Chondrocyte (in vitro differentiated cells): ENCODE measurements around the gene RPAP2. TPM values are rescaled to one million over a fixed set of nuclear protein-coding genes. Genes with fewer than 3 reads are reported as not detected.
A peak's percentile ranks its signal among the peaks of the same experiment; 100 is the strongest.

Source experiments
- DNase-seq: peaks from one replicate; pipeline ENCODE4 v3.0.0; 2021; ENCODE audit warnings: mixed read lengths, low spot score
- H3K27ac Mint-ChIP-seq: one replicate; pipeline ENCODE4 v1.8.0; 2021; ENCODE audit warnings: mild to moderate bottlenecking, moderate library complexity, mixed read lengths; ENCODE audit not compliant: unreplicated experiment
- H3K27me3 Mint-ChIP-seq: 2 replicates; pipeline ENCODE4 v1.8.0; 2021; ENCODE audit warnings: low read depth, mixed read lengths
- H3K36me3 Mint-ChIP-seq: 2 replicates; pipeline ENCODE4 v1.8.0; 2021; ENCODE audit warnings: low read depth, mixed read lengths
- H3K4me1 Mint-ChIP-seq: 2 replicates; pipeline ENCODE4 v1.8.0; 2021; ENCODE audit warnings: low read depth, mild to moderate bottlenecking, mixed read lengths
- H3K4me3 Mint-ChIP-seq: one replicate; pipeline ENCODE4 v1.8.0; 2021; ENCODE audit warnings: mild to moderate bottlenecking, moderate library complexity, mixed read lengths; ENCODE audit not compliant: unreplicated experiment
- H3K9me3 Mint-ChIP-seq: 2 replicates; pipeline ENCODE4 v1.8.0; 2021; ENCODE audit warnings: low read depth, mixed read lengths
- total RNA-seq: library from RNA; stranded (reverse); gene quantifications from 3 replicates; pipeline ENCODE4 v1.2.1, GENCODE V29; 2021
- TF ChIP-seq, protein P1 (sequence below): fragments of 200-600 bp; sonication (generic); IDR thresholded peaks from 2 replicates; pipeline ENCODE4 v1.5.0; 2021; ENCODE audit warnings: antibody characterized with exemption, mild to moderate bottlenecking, moderate library complexity

Gene RPAP2
- total RNA-seq, 1 donor from 2014 or later: 25.3 TPM

DNA sequence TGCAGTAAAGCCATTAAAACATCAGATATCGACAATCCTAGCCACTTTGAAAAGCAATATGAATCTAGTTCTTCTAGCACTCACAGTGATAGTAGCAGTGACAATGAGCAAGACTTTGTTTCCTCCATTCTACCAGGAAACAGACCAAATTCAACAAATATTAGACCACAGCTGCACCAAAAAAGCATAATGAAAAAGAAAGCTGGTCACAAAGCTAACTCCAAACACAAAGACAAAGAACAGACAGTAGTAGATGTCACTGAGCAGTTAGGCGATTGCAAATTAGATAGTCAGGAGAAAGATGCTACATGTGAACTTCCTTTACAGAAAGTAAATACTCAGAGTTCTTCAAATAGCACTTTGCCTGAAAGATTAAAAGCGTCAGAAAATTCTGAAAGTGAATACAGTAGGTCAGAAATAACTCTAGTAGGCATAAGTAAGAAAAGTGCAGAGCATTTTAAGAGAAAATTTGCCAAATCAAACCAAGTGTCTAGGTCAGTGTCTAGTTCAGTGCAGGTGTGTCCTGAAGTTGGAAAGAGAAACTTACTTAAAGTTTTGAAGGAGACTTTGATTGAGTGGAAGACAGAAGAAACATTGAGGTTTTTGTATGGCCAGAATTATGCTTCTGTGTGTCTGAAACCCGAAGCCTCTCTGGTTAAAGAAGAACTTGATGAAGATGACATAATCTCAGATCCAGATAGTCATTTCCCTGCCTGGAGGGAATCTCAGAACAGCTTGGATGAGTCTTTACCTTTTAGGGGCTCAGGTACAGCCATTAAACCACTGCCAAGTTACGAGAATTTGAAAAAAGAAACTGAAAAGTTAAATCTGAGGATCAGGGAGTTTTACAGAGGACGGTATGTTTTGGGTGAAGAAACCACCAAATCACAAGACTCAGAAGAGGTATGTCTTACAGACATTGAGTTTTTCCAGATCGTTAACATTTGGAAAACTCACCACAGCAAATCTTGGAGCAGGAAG lies 24.9 kb downstream of the RPAP2 start:
- H3K27me3 Mint-ChIP-seq: no peaks in the 10 kb centered on the region
- TF ChIP-seq, protein P1, sequence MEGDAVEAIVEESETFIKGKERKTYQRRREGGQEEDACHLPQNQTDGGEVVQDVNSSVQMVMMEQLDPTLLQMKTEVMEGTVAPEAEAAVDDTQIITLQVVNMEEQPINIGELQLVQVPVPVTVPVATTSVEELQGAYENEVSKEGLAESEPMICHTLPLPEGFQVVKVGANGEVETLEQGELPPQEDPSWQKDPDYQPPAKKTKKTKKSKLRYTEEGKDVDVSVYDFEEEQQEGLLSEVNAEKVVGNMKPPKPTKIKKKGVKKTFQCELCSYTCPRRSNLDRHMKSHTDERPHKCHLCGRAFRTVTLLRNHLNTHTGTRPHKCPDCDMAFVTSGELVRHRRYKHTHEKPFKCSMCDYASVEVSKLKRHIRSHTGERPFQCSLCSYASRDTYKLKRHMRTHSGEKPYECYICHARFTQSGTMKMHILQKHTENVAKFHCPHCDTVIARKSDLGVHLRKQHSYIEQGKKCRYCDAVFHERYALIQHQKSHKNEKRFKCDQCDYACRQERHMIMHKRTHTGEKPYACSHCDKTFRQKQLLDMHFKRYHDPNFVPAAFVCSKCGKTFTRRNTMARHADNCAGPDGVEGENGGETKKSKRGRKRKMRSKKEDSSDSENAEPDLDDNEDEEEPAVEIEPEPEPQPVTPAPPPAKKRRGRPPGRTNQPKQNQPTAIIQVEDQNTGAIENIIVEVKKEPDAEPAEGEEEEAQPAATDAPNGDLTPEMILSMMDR: no peak
- H3K4me3 Mint-ChIP-seq: no peak overlapping the region
- H3K4me1 Mint-ChIP-seq: peaks cover 2% of the 10 kb centered on the region
- H3K36me3 Mint-ChIP-seq: peaks cover 59% of the 10 kb centered on the region
- peaks cover 32% of the 10 kb centered on the region for H3K9me3 Mint-ChIP-seq
- H3K27ac Mint-ChIP-seq: no peak overlapping the region
- no peak for DNase-seq

DNA sequence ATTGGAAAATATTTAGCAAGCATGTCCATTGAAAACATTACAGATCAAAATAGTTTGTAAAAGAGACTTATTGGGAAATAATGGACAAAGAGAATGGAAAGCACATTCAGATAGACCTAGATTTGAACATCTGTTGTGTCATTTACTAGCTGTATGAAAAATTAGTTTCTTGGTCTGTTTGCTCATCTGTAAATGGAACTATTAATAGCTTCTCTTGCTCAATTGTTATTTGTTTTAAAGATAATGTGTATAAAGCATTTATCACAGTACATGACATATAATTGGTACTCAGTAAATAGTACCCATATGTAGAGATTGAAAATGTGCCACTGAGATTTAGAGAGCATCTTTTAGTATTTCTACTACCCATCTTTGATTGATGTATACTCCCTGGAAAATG lies 25.9 kb downstream of the RPAP2 start:
- H3K4me3 Mint-ChIP-seq: no peak overlapping the region
- no peak for DNase-seq
- TF ChIP-seq, protein P1: no peak
- H3K9me3 Mint-ChIP-seq: peaks cover 36% of the 10 kb centered on the region
- no peaks in the 10 kb centered on the region for H3K27me3 Mint-ChIP-seq
- H3K27ac Mint-ChIP-seq: no peak overlapping the region
- peaks cover 5% of the 10 kb centered on the region for H3K4me1 Mint-ChIP-seq
- peaks cover 64% of the 10 kb centered on the region for H3K36me3 Mint-ChIP-seq

DNA sequence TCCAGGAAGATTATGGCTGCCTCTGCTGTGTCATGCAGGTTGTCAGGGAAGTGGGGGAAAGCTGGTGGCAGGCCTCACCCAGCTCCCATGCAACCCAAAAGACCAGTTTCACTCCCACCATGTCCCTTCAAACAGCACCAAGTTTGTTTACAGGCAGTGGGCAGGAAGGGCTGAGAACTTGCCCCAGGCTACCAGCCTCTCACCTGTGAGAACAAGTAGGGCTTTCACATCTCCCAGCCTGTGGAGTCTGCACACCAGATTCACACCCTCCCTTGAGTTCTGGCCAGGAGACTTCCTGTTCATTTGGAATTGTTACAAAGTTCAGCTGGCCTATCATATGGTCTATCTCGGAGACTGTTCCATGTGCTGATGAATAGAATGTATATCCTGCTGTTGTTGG lies 27.8 kb downstream of the RPAP2 start:
- H3K36me3 Mint-ChIP-seq: peaks cover 66% of the 10 kb centered on the region
- H3K27ac Mint-ChIP-seq: no peak overlapping the region
- TF ChIP-seq, protein P1: no peak
- H3K9me3 Mint-ChIP-seq: peaks cover 36% of the 10 kb centered on the region
- DNase-seq: no peak
- peaks cover 5% of the 10 kb centered on the region for H3K4me1 Mint-ChIP-seq
- H3K4me3 Mint-ChIP-seq: no peak overlapping the region
- H3K27me3 Mint-ChIP-seq: no peaks in the 10 kb centered on the region

DNA sequence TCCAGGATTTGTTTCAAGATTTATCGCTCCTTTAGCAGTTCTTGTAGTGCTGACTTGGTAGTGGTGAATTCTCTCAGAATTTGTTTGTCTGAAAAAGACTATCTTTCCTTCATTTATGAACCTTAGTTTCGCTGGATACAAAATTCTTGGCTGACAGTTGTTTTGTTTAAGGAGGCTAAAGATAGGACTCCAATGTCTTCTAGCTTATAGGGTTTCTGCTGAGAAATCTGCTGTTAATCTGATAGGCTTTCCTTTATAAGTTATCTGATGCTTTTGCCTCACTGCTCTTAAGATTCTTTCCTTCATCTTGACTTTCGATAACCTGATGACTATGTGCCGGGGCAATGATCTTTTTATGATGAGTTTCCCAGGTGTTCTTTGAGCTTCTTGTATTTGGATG lies 28.9 kb downstream of the RPAP2 start:
- TF ChIP-seq, protein P1: no peak
- peaks cover 36% of the 10 kb centered on the region for H3K9me3 Mint-ChIP-seq

DNA sequence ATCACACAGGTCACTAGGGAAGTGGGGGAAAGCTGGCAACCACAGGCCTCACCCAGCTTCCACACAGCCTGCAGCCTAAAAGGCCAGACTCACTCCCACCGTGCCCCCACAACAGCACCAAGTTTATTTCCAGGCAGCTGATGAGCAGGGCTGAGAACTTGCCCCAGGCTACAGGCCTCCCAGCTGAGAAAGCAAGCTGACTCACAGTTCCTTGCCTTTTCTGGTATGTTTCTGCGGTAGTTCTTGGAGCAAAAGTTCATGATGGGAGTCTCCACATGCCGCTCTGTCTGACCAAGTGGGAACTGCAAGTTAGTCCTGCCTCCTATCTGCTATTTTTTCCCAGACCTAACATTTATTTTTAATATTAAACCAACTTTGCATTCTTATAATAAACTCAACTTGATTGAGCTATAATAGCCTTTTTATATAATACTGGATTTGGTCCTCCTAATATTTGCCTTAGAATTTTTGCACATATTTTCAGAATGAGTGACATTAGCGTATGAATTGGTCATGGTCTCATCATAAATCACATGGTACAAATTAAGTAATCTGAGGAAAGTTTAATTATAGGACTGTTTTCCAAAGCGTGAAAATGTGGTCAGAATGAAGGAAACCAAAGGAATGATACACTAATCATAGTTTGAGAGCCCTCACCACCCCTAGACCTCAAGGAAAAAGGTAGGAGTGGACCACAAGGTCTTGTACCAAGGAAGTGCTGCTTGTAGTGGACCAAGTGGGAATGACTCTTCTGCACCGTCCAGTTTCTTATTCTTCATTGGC lies 30.7 kb downstream of the RPAP2 start:
- Mint-ChIP-seq H3K27ac (no peak overlapping the region), H3K9me3 (peaks cover 36% of the 10 kb centered on the region), H3K36me3 (peaks cover 61% of the 10 kb centered on the region), H3K27me3 (no peaks in the 10 kb centered on the region), H3K4me3 (no peak overlapping the region), H3K4me1 (peaks cover 5% of the 10 kb centered on the region)
- TF ChIP-seq, protein P1: peak; percentile 12
- no peak for DNase-seq

More for the DNA sequence above, 28.9 kb downstream of the RPAP2 start:
- H3K4me1 Mint-ChIP-seq: peaks cover 5% of the 10 kb centered on the region
- H3K27me3 Mint-ChIP-seq: no peaks in the 10 kb centered on the region
- peaks cover 66% of the 10 kb centered on the region for H3K36me3 Mint-ChIP-seq
- no peak overlapping the region for H3K27ac Mint-ChIP-seq
- H3K4me3 Mint-ChIP-seq: no peak overlapping the region
- DNase-seq: no peak
